ENCODE measurements around the gene GPR3. TPM values are rescaled to one million over a fixed set of nuclear protein-coding genes. Genes with fewer than 3 reads are reported as not detected.
A peak's percentile ranks its signal among the peaks of the same experiment; 100 is the strongest.

GPR3 gene, protein sequence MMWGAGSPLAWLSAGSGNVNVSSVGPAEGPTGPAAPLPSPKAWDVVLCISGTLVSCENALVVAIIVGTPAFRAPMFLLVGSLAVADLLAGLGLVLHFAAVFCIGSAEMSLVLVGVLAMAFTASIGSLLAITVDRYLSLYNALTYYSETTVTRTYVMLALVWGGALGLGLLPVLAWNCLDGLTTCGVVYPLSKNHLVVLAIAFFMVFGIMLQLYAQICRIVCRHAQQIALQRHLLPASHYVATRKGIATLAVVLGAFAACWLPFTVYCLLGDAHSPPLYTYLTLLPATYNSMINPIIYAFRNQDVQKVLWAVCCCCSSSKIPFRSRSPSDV
- total RNA-seq (2014; rRNA removed; shearing (Covaris generic)), result 1.0 and 1.1 TPM in 2 replicates
- 3.4 and 4.4 TPM in 2 replicates for polyA plus RNA-seq (2014; cell fraction: nucleus; rRNA removed)

DNA sequence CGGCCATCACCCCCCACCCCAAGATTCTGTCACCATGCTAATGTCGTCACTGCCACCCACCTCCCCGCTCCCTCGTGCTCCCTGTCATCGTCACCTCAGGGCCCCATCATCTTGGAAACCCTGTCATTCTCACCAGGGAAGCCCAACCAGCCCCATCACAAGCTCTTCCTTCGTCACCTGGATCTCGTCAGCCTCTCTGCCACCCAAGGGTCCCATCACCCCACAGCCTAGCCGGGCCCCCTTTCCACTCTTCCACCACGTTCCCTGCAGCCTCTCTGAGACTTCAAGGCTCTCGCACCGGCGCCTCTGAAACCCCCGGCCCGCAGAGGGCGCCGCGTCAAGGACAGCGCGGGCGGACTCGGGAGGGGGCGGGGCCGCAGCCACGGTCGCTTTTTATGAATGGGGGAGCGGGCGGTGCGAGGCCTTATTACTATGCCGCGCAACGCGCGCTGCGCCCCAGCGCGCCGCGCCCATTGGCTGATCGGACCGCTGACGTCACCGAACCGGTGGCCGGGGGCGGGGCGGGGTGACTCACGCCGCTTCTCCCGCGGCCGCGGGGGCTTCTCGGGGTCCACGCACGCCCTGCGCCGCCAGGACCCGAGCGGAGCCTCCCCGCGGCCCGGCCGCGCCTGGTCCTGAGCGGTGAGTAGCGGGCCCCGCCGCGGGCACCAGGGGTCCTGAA, at the start of gene GPR3:
GPR3 (plus strand) TSS at position 527 of the 682 bp plus-strand sequence. CDS start 1,177 bp downstream, outside the sequence.
- DNase-seq (ENCODE audit: extremely low read depth, low read depth), result peak; percentile 87

DNA sequence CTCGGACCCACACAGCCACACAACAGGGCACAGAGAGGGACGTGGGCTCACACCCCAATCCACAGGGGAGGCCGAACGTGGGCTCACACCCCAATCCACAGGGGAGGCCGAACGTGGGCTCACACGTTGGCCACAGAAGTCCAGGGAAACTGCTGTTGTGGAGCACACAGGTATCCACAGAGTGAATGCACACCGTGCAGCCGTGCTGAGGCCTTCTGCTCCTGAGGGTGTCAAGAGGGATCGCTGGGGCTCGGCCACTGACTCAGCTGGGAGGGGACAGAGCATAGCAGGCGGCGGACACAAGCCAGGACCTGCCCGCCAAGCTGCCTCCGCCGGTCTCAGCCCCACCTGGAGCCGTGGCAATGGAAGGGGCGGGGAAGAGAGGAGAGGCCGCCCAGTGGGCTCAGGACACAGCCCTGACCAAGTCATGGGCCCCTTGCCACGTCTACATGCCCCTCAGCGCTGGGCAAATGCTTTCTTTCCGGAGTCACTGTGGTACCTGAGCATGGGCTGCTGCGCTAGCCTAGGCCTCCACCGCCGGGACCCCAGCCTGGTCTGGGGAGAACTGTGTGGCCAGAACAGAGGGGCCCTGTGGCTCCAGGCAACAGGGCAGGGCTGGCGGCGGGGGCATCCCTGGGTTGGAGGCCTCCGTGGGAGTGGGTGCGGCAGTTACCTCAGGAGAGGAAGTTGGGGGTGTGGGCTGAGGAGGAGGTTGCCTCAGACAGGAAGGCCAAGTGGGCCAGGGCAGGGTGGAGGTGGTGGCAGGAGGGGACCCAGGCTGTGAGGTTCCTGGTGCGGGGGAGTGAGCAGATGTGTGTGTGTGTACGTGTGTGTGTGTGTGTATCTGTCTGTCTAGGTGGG, 49.4 kb upstream of the GPR3 start:
- DNase-seq (ENCODE audit: extremely low read depth, low read depth), result no peak

DNA sequence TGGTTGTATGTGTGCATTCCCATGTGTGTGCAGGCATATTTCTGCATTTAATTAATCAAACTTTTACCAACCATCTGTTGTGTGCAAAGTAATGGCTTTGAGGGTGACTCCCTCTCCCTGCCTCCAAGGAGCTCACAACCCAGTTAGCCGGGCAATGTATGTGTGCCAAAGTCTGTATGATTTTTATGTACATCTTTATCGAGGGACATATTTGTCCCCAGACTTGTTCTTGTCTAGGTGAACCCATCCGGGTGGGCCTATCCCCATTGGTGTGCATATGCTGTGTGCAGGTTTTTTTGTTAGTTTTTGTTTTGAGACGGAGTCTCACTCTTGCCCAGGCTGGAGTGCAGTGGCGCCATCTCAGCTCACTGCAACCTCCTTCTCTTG, 48.8 kb upstream of the GPR3 start:
- DNase-seq (ENCODE audit: extremely low read depth, low read depth), result no peak

DNA sequence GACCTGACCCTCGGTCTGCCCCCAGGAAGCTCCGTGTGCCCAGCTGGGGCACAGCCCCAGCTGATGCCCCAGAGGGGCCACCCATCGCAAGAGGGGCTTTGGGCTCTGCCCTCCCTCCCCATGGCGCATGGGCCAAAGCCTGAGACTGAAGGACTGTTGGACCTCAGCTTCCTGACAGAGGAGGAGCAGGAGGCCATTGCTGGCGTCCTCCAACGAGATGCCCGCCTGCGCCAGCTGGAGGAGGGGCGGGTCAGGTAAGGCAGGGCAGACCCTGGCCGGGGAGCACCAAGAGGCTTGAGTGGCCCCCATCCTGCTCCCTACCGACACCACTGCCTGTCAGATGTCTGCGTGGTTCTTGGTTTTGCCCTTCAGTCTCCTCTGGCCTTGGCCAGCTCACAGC, 47.1 kb upstream of the GPR3 start:
- DNase-seq (ENCODE audit: extremely low read depth, low read depth), result no peak

DNA sequence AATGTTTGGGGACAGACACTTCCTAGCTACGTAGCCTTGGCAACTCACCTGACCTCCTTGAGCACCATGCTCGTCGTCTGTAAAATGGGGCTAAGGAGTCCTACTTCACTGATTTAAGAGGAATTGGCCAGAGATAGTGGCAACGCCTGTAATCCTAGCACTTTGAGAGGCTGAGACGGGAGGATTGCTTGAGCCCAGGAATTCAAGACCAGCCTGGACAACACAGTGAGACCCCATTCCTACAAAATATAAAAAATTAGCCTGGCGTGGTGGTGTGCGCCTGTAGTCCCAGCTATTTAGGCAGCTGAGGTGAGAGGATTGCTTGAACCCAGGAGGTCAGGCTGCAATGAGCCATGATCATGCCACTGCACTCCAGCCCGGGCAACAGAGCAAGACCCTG, 46.1 kb upstream of the GPR3 start:
- no peak for DNase-seq (ENCODE audit: extremely low read depth, low read depth)

DNA sequence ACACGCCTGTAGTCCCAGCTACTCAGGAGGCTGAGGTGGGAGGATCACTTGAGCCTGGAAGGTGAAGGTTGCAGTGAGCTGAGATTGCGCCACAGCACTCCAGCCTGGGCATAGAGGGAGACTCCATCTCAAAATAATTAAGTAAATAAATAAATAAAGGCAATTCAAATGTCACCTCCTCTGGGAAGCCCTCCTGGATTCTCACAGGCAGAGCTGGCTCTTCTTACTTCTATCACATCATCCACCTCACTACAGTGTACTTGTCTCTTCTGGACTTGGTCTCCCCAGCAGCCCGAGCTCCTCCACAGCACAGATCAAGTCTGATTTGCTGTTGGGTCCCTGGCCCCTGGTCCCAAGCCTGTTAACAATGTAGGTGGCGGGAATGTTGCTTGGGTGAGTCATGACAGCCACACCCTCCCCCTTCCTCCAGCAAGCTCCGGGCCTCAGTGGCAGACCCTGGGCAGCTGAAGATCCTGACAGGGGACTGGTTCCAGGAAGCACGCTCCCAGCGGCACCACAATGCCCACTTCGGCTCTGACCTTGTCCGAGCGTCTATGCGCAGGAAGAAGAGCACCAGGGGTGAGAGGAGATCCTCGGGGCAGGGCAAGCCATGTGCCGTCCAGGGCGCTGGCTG, 45.3 kb upstream of the GPR3 start:
- no peak for DNase-seq (ENCODE audit: extremely low read depth, low read depth)

DNA sequence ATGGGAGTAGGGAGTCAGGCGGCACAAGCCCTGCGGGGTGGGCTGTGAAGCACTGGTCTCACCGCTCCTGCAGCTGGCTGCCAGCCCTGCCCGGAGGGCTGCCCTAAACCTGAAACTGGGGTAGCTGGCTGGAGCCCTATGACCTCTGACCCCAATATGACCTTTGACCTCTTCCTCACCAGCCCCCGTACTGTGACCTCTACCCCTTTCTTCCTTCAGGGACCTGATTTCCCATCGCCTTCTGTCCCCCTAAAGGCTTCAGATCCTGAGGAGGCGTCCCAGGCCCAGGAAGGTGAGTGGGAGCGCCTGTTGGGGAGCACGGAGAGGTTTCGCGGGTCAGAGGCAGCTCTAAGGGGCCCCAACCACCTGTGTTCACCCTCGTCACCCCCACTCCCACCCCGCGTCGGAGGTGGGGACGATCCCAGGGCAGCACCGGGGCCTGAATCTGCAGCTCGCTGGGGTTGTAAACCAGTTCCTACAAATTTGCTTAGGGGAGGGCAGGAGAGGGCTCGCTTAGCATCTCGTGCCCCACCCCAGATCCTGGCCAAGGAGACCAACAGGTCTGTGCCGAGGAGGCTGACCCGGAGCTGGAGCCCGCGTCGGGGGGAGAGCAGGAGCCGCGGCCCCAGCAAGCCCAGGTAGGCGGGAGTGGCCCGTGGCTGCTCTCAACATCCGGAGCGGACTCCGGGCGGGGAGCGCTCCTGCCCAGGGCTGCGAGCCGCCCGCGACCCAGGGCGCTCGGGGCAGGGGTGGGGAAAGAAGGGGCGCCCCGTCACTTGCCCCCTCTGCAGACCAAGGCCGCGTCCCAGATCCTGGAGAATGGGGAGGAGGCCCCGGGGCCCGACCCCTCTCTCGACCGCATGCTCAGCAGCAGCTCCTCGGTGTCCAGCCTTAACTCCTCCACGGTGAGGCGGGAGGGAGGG, 43.3 kb upstream of the GPR3 start:
- no peak for DNase-seq (ENCODE audit: extremely low read depth, low read depth)

DNA sequence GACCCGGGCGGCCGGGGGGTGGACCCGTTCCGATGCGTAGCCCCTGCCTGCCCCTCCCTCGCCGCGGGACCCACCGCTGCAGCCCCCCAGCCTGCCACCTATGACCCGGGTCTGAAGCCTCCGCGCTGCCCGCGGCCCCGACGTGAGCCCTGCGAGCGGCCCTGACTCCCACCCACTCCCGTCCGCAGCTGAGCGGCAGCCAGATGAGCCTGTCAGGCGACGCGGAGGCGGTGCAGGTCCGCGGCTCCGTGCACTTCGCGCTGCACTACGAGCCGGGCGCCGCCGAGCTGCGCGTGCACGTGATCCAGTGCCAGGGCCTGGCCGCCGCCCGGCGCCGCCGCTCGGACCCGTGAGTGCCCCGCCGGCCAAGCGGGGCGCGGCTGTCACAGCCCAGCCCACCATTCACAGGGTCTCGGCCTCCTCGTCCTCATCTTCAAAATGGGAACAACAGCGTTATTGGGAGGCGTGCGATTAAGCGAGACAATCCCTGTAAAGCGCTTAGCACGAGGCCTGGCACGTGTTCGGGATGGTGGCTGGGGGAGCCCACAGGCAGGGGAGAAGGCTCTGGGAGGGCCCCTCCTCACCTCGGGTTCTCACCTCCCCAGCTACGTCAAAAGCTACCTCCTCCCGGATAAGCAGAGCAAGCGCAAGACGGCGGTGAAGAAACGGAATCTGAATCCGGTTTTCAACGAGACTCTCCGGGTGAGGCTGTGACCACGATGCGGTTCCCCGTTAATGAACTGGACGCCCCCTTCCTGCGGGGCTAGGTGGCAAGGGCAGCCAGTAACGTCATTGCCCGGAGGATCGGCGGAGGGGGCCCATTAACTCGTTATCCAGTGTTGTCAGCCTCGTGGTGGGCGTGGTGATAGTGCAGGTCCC, 42.4 kb upstream of the GPR3 start:
- no peak for DNase-seq (ENCODE audit: extremely low read depth, low read depth)

DNA sequence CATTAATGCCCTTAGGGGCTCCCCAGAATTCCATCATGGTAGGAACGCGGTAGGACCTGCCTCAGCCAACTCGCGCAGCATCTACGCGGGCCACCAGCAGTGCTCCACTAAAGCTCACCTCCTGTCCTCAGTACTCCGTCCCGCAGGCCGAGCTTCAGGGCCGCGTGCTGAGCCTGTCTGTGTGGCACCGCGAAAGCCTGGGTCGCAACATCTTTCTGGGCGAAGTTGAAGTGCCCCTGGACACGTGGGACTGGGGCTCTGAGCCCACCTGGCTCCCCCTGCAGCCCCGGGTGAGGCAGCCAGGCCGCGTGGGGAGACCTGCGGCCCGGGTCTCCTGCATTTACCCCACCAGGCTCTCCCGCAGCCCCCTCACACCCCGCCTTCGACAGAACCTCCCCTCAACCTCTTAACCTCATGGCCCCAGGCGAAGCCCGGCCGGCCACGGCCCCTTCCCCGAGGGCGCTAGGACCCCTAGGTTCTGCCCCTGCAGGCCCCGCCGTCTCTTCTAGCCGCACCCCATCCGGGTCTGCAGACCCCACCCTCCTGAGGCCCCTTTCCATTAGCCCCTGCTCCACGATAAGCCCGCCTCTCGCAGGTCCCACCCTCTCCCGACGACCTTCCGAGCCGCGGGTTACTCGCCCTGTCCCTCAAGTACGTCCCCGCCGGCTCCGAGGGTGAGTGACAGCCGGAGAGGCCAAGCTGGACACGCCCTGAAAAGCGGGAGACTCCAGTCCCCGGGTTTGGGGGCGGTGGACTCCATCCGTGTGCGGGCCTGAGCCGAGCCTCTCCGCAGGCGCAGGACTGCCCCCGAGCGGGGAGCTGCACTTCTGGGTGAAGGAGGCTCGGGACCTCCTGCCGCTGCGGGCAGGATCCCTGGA, 41.5 kb upstream of the GPR3 start:
- no peak for DNase-seq (ENCODE audit: extremely low read depth, low read depth)

DNA sequence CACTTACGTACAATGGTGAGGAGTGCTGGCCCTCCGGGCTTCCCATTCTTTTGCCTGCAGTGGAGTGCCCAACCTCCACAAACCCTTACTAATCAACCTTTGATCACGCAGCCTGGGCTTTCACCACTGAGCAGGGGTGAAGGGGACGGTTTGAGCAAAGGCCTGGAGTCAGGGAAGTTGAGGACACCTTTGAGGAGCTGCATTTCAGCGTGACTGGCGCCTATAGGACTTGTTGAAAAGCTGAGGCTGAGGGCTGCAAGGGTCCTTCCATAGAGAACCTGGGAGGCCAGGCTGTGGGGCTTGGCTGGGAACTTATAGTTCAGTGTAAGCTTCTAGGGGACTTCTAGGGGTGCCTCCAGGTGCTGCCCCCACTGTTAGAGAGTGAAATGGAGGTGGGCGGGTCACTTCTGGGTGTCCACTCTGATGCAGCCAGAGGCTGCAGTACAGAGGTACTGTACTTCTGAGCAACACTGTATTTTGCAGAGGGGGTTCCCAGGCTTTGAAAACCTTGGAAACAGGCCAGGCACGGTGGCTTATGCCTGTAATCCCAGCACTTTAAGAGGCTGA, 40.8 kb upstream of the GPR3 start:
- DNase-seq (ENCODE audit: extremely low read depth, low read depth), result no peak

DNA sequence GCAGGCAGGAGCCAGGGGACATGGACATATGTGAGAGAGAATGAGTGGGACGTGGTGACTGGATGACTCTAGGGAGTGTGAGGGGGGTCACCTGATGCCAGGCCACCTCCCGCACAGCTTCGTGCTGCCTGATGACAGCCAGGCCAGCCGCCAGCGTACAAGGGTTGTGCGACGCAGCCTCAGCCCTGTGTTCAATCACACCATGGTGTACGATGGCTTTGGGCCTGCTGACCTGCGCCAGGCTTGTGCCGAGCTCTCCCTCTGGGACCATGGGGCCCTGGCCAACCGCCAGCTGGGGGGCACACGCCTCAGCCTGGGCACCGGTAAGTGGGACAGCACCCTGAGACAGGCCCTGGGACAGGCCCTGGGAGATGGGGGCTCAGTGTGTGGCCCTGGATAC, 39.3 kb upstream of the GPR3 start:
- no peak for DNase-seq (ENCODE audit: extremely low read depth, low read depth)

DNA sequence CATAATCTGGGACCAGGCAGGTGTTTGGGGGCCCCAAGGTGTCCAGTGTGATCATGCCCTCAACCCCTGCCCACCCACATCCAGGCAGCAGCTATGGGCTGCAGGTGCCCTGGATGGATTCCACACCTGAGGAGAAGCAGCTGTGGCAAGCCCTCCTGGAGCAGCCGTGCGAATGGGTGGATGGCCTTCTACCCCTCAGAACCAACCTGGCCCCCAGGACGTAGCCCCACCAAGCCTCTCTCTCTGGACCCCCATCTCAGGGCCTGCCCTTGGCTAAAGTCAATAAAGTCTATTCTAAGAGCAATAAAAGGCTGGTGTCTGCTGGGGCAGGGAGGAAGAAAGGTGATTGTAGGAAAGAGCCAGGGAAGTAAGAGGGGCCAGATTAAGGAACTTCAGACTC, 38.8 kb upstream of the GPR3 start:
- DNase-seq (ENCODE audit: extremely low read depth, low read depth), result no peak

DNA sequence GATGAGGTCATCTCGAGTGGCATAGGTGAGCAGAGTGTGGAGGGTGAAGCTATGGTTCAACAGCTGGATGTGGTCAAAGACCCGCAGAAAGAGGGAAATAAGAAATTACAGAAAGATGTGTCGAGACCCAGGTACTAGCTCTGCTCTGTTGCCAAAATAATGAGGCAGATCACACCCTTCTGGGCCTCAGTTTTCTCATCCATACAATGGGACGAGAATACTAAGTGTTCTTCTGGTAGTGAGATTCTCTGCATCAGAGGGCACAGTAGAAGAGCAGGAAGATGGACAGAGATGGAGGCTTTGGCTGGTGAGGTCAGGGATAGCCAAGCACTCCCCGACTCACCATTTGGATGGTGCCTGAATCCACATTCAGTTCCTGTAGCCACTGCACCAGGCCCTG, 36.7 kb upstream of the GPR3 start:
- no peak for DNase-seq (ENCODE audit: extremely low read depth, low read depth)

DNA sequence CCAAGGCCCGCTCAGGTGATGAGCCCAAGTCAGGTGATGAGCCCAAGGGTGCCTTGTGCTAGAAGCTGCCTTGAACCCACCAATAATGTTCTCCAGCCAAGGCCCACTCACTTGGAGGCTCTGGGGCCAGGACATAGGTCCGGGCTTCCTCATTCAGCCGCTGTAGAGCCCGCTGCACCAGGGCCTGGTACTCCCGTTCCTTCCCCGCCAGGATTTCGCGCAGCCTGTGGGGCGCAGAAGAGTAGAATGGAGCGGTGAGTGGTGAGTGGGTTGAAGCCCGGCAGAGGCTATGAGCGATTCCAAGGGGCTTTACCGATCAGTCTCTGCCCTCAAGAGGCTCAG, 36.2 kb upstream of the GPR3 start:
- DNase-seq (ENCODE audit: extremely low read depth, low read depth), result no peak

DNA sequence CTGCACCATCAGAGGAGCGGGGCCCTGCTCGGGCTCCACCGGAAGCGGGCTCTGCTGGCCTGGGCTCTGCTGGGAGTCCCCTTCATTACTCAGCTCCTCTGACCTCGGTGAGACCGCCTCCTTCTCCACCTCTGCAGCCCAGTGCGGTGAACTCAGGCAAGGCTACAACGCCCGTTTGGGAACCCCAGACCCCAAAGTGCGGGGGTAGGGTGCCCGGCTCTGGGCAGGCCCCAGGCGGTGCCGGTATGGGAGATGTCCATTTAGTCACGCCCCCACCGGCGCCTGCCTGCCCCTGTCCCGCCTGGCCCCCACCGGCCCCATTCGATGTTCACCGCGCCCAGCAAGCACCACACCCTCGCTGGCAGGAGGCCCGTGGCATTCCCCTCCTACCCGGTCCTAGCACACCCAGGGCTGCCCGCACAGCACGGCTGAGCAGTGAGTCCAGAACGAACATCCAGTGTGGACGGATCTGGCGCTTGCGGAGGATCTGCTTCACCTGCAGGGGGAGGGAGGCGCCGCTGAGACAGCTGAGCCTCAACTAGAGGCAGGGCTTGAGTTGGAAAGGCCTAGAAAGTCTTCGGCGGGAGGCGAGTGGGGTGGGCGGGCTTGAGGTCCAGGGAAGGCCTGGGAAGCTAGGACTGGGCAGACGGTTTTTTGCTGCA, 35.7 kb upstream of the GPR3 start:
- DNase-seq (ENCODE audit: extremely low read depth, low read depth), result no peak

DNA sequence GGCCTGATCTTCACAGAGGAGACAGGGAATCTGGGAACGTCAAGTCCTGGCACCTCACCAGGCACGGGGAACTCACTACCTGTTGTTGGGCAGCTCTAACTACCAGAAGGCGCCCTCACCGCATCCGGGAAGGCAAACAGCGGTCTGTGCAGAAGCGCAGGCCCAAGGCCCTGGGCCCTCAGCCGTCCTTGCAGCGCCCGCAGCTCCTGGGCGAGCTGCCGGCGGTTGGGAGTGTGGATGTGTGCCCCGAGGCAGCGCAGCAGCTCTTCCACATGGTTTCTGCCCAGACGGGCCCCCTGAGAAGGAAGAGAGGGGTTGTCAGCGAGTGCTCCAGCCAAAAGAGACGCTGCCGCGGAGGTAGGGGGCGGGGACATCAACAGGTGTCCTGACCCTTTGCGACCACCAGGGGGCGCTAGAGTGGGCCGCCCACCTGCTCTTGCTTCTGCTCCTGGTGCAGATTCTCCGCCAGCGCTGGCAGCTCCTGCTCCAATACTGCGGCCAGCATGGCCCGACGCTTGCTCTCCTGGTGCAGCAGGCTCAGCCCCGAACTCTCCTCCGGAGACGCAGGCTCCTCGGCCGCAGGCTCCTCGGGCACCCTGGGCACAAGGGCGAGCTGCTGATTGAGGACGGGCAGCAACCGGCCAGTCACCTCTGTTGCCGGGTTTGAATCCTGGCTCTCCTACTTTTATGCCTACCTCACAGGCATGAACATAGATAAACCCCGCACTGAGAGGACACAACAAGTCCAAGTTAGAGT, 35.0 kb upstream of the GPR3 start:
- no peak for DNase-seq (ENCODE audit: extremely low read depth, low read depth)

Data from NCI-H460 (cell line).